K562 treated with DMSO at 1 percent for 48 hours (cell line): ENCODE measurements around the gene PRKCQ. TPM values are rescaled to one million over a fixed set of nuclear protein-coding genes. Genes with fewer than 3 reads are reported as not detected.

Source experiments
- total RNA-seq: library from RNA; unstranded; fragments of 300-600 nt; gene quantifications from 2 replicates; pipeline ENCODE4 v1.2.3, GENCODE V29; 2022; ENCODE audit warnings: low replicate concordance; ENCODE audit errors: extremely low read depth

Gene PRKCQ
- not detected in 2 replicates for total RNA-seq

DNA sequence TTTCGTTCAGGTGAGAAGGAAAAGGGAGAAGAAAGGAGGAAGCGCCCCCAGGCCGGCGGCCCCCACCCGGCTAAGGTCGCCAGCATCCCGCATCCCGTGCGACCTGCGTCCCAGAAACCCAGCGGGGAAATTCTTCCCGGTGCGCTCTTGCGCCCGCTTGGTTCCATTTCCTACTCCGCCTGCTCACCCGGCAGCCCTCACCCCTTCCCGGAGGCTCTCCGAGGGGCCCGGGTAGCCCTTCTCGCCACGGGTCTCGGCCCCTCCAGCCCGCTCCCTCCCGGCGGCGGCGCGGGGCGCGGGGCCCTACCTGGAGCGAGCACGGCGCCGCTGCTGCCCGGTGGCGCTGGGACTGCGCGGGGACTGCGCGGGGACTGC, at the start of gene PRKCQ:
PRKCQ (minus strand) TSS at position 373 of the 375 bp plus-strand sequence. CDS start 65,141 bp downstream, outside the sequence.

